Stimulated activated CD4-positive, alpha-beta T cell treated with anti-CD3 and anti-CD28 coated beads, Interleukin-1b, Interleukin-23, amount 100 ng/mL, for 24 hours (primary cell): Measurements from ENCODE around the gene ABCD3.

ENCODE experiments used
- DNase-seq, 4 experiments: peaks; one replicate each; pipeline ENCODE4 v3.0.0-alpha.2; 2020; ENCODE audit warnings: low read depth in 4 of 4, low spot score in 1 of 4

ABCD3 gene

GRCh38 chr1:94526152-94526980 is 108.2 kb downstream of the ABCD3 start:
- no peak for DNase-seq

- no peak for DNase-seq
Measured at GRCh38 chr1:94527447-94528031, 109.3 kb downstream of the ABCD3 start.

DNA sequence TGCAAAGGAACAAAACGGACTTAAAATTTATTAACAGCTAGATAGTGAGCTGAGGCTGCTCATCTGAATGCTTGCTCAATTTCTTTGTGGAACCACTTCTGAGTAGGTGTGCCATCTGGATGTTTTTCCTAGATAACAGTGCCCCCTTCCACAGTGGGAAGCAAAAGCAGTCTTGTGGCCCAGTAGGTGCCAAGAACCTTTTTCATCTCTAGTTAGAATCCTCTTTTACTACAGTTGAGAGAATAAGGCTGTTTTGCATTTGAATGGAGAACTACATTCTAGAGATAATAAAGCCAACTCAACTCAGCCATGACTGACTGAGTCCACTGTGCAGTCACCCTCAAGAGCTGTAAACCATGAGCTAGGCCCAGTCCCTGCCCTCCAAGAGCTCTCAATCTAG is 110.1 kb downstream of the ABCD3 start:
- no peak for DNase-seq

- no peak for DNase-seq
Measured at GRCh38 chr1:94528826-94529225, 110.6 kb downstream of the ABCD3 start.

DNA sequence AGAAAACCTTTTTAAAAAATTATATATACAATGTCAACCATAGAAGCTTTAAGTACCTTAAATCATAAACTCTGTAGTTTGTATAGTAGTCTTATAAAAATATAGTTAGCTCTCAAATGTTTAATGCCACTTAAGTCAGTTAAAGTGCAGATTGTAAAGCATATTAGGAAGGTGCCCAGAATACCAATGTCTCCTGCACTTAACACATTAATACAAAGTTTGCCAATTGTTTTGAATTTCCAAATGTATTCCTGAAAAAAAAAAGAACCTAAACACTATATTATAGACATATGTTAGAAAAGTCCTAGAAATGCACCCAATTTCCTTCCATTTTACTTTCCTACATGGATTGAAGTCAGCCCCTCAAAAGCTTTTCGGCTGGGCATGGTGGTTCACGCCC is 111.2 kb downstream of the ABCD3 start:
- DNase-seq, result no peak

- DNase-seq, result no peak
Measured at GRCh38 chr1:94530373-94530878, 112.2 kb downstream of the ABCD3 start.

DNA sequence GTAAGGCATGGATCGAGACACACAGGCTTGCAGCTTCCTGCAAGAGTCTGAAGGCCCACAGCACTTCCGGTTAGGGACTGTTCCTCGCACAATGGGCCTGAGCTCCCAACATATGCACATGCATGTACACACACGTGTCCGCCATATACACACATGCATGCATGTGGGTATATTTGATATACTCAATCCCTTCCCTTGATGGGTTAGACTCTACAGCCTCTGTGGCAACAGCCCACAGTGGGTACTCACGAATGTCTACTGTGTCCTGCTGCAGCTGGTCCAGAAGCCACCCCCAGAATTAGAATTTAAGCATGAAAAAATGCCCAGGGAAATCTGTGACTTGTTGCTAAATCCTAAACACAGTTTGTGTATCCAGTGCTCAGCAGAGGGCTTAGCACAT is 113.5 kb downstream of the ABCD3 start:
- no peak for DNase-seq

GRCh38 chr1:94532077-94532476 is 113.9 kb downstream of the ABCD3 start:
- no peak for DNase-seq

GRCh38 chr1:94535095-94535494 is 116.9 kb downstream of the ABCD3 start:
- DNase-seq, result no peak

GRCh38 chr1:94535879-94536278 is 117.7 kb downstream of the ABCD3 start:
- DNase-seq, result no peak

DNA sequence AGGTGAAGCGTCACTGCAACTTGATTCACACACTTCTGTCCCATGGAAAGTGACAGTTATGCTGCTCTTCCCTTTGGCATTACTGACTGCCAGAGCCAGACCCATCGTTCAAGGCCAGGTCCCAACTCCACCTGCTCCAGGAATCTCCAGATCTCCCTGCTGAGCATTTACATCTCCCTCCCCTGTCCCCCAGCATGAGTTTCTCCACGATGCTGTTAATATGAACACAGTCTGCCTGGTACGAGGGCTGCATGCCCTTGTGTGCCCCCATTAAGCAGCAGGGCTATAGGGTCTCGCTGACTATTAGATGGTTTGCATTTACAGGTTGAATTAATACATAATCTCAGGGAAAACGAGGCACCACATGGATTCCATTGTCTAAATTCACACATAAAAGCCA is 119.1 kb downstream of the ABCD3 start:
- DNase-seq, result no peak

DNA sequence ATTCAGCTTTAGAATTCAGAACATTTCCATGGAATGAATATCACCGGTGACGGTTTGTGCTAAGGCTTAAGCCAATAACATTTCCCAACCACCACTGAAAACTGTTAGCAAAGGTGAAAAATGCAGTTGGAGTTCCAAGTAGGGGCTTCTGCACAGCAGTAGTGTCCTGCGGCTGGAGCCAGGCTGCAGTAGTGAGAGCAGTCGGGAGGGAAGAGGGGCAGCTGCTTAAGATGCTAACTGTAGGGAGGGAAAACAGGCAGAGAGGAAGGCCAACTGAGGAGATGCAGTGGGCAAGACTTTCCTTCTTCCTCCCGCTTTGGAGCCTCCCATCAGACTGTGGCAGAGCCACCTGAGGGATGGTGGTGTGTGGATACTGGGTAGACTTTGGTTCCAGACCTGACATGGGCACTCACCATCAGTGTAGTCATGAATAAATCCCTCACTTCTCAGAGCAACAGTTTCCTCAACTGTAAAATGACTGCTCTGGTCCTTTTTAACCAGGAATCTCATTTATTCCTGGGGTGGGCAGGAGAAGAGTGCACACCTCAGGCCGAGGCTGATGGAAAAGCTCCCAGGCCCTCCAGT is 120.1 kb downstream of the ABCD3 start:
- DNase-seq, result no peak

GRCh38 chr1:94539496-94539895 is 121.3 kb downstream of the ABCD3 start:
- DNase-seq, result no peak

DNA sequence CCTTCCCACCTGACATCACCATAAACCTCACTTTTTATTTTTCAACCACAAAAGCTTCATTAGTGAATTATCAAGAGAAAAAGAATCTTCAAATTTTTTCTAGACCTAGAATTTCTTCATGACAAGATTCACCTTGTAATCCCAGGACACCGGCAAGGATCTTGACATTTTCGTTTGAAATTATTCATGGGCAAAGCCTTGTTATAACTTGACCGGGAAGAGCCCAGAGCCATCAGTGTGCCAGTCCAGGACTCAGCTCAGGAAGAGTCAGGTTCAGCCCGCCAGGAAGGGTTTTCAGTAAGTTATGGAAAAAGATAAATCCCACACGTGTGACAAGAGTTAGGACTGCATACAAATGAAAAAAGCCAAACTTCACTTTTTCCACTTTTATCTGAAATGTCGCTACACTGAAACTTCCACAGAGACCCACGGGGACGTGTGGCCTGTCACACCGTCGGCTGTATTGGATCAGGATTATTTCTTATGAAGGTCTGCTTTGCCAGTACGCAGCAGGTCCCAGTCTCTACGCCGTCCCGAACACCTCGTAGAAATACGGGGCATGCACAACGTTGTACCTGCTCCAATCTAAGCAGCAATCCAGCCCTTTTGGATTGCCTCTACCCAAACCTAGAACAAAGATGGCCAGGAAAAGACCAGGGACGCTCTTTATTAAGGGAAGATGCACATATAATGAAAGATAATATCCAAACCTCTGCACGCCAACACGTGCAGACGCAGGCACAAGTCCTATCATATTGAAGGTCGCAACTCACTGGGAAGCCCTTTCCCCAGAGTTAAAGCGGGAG is 122.5 kb downstream of the ABCD3 start:
- DNase-seq, result no peak

DNA sequence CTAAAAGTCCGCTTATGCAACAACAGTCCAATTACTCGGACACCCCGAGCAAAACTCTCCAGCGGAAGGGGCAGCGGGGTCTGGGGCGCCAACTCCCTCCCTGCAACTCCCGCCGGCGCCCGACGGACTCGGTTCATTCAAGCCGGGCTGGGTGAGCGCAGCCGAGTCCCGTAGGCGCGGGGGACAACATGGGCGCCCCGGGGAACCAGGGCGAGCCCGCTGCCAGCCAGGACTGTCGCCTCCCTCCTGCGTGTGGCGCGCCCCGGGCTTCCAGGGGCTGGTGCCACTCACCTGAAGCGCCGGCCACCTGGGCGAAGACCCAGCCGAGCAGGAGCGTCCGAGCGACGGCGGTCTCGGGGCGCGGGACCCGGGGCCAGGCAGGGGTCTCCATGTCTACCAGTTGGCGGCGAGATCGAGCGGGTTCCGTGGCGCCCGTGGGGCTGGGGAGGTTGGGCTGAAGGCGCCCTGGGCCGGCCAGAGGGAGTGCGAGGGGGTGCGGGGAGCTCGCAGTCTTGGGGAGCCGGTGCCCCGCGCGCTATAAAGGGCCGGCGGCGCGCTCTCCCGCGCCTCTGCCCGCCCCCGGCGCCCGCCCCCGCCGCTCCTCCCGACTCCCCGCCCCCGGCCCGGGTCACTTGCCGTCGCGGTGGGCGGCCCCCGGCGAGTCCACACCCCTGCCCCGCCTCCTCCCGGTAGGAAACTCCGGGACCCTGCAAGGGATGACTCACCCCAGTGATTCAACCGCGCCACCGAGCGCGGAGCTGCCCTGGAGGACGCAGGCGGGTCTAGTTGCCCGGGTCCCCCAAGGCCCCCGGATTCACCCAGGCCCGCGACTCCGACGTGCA is 123.3 kb downstream of the ABCD3 start, which contains the start of gene F3:
Gene F3, minus strand, starts transcription at position 514 of the 842 bp plus-strand sequence. Its CDS starts 123 bp downstream, at position 391.
- peak; percentile 34 to 78 (median 64) for DNase-seq

DNA sequence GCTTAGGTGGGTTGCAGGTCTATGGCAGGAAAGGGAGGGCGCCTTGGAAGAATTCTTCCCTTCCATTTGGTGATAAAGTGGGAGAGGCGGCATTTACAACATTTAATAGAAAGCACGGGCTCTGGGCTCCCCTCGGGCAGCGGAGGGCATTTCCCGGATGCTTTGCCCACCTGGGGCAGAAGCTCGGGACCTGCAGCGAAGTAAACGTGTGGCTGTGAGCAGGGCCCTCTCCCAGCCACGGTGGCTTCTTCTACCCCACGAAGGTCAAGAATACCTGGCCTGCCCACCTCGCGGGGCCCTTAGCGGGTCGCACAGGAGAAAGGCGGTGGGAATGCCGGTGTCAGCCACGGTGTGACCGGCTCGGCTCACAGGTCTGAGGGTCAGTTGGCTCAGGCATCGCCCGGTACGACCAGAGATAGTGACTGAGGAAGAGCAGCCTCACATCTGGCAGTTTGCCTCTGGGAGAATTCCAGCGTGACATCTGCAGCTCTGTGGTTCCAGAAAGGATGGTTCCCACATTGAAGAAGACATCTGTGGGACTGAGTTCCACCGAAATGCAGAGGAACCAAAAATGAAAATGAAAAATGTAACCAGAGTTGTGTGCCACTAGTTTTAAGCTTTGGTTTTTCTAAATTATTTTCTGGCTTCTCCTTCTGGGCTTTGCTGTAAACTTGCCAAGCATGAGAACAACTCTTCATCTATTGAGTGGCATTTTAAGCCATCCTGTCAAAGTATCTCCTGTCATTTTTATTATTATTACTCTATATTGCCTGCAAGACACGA is 124.1 kb downstream of the ABCD3 start:
- peak in 1 of 4 experiments; percentile 1 for DNase-seq

- DNase-seq, result no peak
Measured at GRCh38 chr1:94543001-94543400, 124.8 kb downstream of the ABCD3 start.

DNA sequence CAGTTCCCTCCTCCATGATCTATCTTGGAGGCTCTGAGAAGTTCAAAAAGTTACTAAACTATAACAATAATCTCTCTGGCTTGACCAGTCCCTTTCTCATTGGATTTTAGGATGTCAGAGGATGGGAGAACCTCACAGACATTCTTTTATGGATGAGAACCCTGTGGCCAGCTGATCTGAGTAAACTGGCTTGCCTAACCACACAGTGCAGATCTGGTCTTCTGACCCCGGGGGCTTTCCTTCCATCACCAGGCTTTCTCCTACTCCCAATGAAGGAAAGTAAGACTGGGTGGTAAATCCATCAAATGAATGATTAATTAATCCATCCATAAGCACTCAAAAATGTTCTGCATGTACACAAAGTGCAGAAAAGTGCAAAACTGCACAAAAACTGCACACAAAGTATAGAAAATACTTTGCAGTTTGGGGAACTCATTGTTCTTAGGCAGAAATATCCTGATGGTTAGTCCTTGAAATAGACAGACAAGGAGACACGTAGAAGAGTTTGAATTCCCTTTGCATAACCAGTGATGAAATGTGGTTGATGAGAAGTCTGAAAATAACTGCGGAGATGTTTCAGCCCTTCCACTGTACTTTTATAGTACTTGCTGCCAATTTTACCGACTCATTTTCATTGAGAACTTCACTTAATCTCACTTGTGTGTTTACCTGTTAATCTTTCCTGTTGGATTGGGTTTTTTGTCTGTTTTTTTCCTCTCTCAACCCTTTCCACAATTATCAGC is 125.9 kb downstream of the ABCD3 start:
- DNase-seq, result no peak
